GM12891 (cell line): ENCODE measurements around the gene SMYD3.

Source experiments
- PAX5 ChIP-seq: IDR thresholded peaks from 2 replicates; pipeline ENCODE4 v1.6.1; 2011; ENCODE audit warnings: low read length, moderate library complexity, mild to moderate bottlenecking; ENCODE audit not compliant: insufficient read depth, severe bottlenecking
- POLR2A ChIP-seq: IDR thresholded peaks from 2 replicates; pipeline ENCODE4 v1.6.1; 2011; ENCODE audit warnings: low read depth, low read length, control low read depth
- SPI1 ChIP-seq: IDR thresholded peaks from 2 replicates; pipeline ENCODE4 v1.6.1; 2011; ENCODE audit warnings: low read depth, low read length, control low read depth
- TAF1 ChIP-seq: IDR thresholded peaks from 2 replicates; pipeline ENCODE4 v1.6.1; 2011; ENCODE audit warnings: low read depth, low read length, control low read depth

DNA sequence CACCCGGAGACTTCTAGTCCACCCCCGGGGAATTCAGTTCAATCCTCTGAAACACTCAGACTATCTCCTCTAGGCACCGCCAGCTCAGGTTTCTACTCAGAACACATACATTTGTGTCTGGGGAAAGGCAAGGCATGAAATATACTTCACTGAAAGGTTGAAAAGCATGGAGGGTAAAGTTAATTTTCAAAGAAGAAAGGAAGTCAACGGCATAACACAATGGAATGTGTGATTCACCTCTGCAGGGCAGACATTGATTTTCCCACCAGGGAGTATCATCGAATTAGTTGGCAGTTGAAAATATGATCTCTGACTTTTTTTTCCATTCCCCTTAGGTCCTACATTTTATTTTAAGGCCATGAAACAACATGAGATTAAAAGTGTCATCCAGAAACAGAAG, 669.4 kb downstream of the SMYD3 start:
- TF ChIP-seq TAF1 (no peak), POLR2A (no peak), SPI1 (no peak), PAX5 (no peak)
